Ramos (cell line): ENCODE results near the gene SPTBN1.

ENCODE experiments used
- in situ Hi-C: fragments of 300-500 bp; cut with MboI; formaldehyde crosslinking; loops from one replicate; pipeline ENCODE4 v1.14.3; 2022; ENCODE audit warnings: low sequenced_read_pairs; ENCODE audit not compliant: unreplicated experiment

SPTBN1 gene

GRCh38 chr2:54432251-54433015 is 23.7 kb upstream of the SPTBN1 start:
- in situ Hi-C loops = no loop called here

DNA sequence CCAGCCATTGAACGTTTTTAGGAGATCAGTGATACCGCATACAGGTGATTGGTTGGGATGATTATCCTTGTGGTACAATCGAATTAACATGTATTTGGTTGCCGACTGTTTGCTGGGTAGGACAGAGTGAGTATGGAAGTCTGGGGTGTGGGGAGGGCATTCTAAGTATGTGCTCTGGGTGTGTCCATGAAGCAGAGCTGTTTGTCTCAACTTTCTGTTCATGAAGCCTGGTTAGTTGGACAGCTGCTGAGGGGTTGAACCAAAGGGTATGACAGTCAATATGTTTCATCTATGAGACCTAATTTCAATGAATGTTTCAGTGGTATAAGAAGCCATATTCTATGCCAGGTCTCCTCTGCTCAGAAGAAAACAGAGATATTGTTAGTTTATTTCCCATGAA is 21.9 kb upstream of the SPTBN1 start:
- in situ Hi-C loops = no loop called here

- in situ Hi-C loops = no loop called here
Measured at GRCh38 chr2:54434711-54435110, 21.4 kb upstream of the SPTBN1 start.

GRCh38 chr2:54435325-54436226 is 20.6 kb upstream of the SPTBN1 start:
- in situ Hi-C loops = no loop called here

DNA sequence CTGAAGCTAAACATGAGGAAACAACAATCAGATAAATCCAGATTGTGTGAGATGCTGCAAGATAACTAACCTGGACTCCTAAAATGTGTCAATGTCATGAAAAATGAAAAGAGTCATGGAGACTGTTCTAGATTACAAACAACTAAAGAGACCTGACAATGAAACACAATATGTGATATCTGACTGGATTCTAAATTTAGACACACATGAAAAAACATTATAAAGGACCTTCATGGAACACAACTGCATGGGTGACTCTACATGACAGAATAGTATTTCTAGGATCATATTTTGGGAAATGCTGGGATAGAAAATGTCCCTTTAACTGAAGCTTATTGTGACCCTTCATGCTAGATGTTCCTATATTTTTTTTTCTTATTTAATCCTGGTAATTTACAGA is 18.5 kb upstream of the SPTBN1 start:
- in situ Hi-C loops = no loop called here

GRCh38 chr2:54438271-54438670 is 17.9 kb upstream of the SPTBN1 start:
- in situ Hi-C loops = no loop called here

DNA sequence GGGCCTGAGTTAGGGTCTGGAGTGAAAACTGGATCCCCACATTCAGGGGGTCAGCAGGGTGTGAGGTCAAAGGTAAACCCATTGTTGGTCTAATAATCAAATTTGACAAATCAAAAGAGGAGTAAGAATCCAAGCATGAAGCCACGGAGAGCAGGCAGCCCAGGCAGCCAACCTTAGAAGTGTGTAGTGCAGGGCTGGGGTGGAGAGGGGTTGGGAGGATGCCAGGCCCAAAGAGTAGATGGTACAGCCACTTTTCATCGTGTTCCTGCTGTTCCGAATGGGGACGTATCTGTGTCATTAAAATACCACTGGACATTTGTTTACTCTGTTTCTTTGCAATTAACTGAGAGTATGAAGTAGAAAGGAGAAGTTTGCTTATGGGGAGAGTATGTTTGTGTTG is 16.5 kb upstream of the SPTBN1 start:
- in situ Hi-C loops = no loop called here

GRCh38 chr2:54440050-54440449 is 16.1 kb upstream of the SPTBN1 start:
- in situ Hi-C loops = no loop called here

DNA sequence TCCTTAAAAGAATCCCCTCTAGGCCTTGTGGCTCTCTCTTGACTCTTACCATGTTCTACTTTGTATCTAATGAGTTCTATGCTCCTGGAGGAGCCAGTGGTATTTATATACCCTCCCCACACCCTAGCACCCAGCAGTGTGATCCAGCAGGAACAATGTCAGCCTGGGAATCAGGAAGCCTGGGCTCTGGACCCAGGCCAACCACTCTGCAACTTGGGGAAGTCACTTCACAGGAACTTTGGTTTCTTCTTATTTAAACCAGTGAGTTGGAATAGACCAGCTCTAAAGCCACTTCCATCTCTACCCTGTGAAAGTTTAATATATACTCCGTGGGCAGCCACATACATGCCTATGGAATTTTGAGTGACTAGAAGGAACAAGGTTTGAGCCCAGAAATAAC is 11.6 kb upstream of the SPTBN1 start:
- in situ Hi-C loops = no loop called here

DNA sequence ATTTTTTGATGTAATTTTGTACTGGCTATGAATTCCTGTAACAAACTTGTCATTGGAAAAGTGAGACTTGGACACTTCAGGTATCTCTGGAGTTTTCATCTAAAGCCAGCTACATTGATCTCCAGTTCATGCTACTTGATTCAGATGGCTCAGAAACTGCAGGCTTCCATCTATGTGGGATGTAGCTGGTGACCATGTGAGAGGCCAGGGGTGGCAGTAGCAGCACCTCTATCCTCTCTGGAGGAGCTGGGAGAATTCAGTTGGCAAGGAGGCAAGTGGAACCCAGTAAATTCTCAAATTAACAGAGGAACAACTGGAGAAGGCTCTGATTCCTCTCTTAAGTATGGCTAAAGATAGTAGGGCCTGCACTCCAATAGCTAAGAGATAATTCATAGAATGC is 10.0 kb upstream of the SPTBN1 start:
- in situ Hi-C loops = no loop called here

GRCh38 chr2:54446625-54447024 is 9.5 kb upstream of the SPTBN1 start:
- in situ Hi-C loops = no loop called here

GRCh38 chr2:54454548-54455130 is 1.5 kb upstream of the SPTBN1 start:
- in situ Hi-C loops = no loop called here

DNA sequence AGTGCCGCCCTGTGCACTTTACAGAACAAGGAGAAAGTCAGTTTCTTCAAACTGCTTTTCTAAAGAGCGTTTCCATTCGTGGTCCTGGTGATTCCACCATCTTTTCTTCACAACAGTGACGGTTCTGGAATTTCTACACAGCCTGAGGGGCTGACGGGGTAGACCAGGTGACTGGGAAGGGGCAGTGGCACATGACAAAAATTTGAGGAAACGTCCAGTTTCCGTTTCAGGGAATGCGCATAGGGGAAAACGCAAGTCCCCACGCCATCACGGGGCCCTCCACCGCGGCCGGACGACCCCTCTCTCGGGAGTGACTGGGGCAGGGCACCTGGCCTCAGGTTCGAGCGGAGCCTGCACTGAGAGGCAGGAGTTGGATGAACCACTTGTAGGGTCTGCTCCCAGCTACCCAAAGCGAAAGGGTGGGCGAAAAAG is 980 bp upstream of the SPTBN1 start:
- in situ Hi-C loops = no loop called here

GRCh38 chr2:54456362-54456611 is 160 bp downstream of the SPTBN1 start:
- in situ Hi-C loops = no loop called here

DNA sequence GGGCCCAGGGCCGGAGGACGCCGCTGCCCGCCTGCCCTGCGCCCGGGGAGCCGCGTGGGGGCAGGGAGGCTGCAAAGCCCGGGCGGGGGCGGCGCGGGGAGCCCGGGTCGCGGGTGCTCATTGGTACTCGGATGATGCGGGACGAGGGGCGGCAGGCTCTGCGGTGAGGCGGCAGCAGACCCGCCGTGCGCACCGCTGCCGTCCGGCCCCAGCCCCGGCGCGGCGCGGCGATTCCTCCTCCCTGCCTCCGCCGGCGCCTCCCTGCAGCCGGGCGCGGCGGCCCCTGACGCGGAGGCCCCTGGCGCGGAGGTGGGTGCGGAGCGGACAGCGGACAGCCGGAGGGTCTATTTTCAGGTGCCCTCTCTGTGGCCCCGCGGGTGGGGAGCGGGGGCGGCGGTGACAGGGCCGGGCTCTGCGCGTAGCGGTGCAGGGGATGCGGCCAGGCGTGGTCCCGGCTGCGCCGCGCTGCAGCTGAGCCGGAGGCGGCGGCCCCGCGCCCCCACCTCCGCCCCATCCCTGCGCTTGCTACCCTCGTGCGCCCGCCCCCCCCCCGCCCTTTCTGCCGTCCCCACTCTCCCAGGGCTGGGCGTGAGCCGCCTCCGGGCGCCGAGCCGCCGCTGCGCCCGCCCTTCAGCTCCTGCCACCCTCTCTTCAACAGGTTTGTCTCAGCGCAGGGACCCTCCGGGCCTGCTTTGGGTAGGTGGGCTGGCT is 640 bp downstream of the SPTBN1 start:
- in situ Hi-C loops = no loop called here

- in situ Hi-C loops = no loop called here
Measured at GRCh38 chr2:54457323-54458023, 1.3 kb downstream of the SPTBN1 start.

- in situ Hi-C loops = no loop called here
Measured at GRCh38 chr2:54459037-54459441, 2.9 kb downstream of the SPTBN1 start.

DNA sequence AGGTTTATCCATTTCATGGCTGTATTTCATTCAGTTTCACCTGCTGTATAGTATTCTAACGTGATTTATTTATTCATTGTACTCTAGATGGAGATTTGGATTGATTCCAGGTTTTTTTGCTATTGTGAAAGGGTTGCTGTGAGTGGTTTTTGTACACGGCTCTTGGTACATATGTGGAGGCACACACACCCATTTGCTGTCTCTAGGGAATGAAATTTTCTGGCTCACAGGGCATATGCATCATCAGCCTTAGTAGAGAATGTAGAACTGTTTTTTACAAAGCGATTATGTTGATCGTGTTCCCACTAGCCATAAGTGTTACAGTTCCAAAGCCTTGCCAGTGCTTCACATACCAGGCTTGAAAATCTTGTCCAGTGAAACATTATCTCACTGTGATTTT is 5.1 kb downstream of the SPTBN1 start:
- in situ Hi-C loops = no loop called here

GRCh38 chr2:54464341-54464740 is 8.2 kb downstream of the SPTBN1 start:
- in situ Hi-C loops = no loop called here

DNA sequence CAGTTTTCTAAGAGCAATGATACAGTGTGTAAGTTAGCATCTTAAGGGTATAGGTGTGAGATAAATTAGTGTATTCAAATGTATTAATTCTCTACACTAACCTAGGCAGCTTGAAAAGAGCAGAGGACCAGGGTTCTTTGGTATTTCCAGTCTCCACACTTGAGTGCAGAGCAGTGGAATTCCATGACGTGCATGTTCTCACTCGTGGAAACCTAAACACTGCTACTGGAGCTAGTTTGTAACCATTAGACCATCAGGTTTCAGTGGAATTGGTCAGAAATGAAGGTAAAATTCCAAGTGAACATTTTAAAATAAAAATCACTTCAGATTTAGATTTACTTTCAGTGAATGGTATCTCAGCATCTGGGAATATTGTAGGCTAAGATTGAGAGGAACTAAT is 9.0 kb downstream of the SPTBN1 start:
- in situ Hi-C loops = no loop called here
